Left hindlimb (tissue), 1 donor: Measurements from ENCODE around the gene C19orf25.

Experiments
- DNase-seq: peaks from one replicate; pipeline ENCODE4 v3.0.0-alpha.2; 2018

Gene C19orf25

GRCh38 chr19:1427221-1427920 lies 51.6 kb downstream of the C19orf25 start:
- DNase-seq: no peak

DNA sequence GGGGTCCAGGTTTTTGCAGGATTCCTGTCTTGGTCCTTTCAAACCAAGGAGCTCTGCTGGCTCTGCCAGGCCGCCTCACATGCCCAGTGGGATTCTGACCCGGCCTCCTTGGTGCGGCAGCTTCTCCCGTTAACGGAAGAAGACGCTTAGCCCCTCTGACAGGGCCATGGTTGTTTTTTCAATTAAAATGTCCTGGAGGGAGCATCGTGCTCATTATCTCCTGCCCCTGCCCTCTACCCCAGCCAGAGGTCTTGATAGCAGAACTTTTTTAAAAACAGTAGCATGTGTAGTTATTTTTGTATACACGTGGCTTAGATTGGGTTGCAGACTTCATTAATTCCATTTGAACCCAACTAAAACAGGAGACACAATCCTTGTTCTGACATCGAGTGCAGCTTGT lies 52.3 kb downstream of the C19orf25 start:
- DNase-seq: no peak

GRCh38 chr19:1425902-1426301 lies 53.1 kb downstream of the C19orf25 start:
- no peak for DNase-seq

GRCh38 chr19:1425102-1425837 lies 53.7 kb downstream of the C19orf25 start:
- no peak for DNase-seq

- no peak for DNase-seq
Measured at GRCh38 chr19:1424192-1424955, 54.6 kb downstream of the C19orf25 start.

GRCh38 chr19:1423436-1424191 lies 55.4 kb downstream of the C19orf25 start:
- DNase-seq: no peak
